H1 (cell line): ENCODE measurements around the gene DGKD. TPM values are rescaled to one million over a fixed set of nuclear protein-coding genes. Genes with fewer than 3 reads are reported as not detected.

Experiments used
- ATF2 ChIP-seq: IDR thresholded peaks from 2 replicates; pipeline ENCODE4 v1.6.1; 2012; ENCODE audit warnings: low read length, inconsistent platforms
- BCL11A ChIP-seq, 2 experiments: IDR thresholded peaks; one replicate each; pipeline ENCODE4 v1.6.1; 2011; ENCODE audit warnings: low read depth in 2 of 2, low read length in 2 of 2, mild to moderate bottlenecking in 2 of 2
- CHD7 ChIP-seq: fragments of 300-600 bp; sonication (generic); IDR thresholded peaks from 2 replicates; pipeline ENCODE4 v1.7.1; 2012; ENCODE audit warnings: low read length, moderate library complexity, mild to moderate bottlenecking, inconsistent platforms; ENCODE audit not compliant: insufficient replicate concordance
- CTBP2 ChIP-seq: IDR thresholded peaks from 2 replicates; pipeline ENCODE4 v1.7.0; 2011; ENCODE audit warnings: borderline replicate concordance, mild to moderate bottlenecking, moderate library complexity, mixed read lengths, low read length; ENCODE audit not compliant: insufficient read depth, insufficient read length
- HDAC2 ChIP-seq, 2 experiments: fragments of 300-600 bp in 1 of 2; sonication (generic) in 1 of 2; IDR thresholded peaks; 2 replicates each; pipeline ENCODE4 v1.6.1; 2011 to 2012; ENCODE audit warnings: low read depth in 2 of 2, low read length in 2 of 2, mild to moderate bottlenecking in 2 of 2, moderate library complexity in 2 of 2, borderline replicate concordance in 1 of 2, inconsistent platforms in 1 of 2
- NANOG ChIP-seq: IDR thresholded peaks from 2 replicates; pipeline ENCODE4 v1.6.1; 2011; ENCODE audit warnings: low read length, low read depth, mild to moderate bottlenecking, inconsistent platforms; ENCODE audit not compliant: insufficient read depth, poor library complexity, severe bottlenecking
- polyA plus RNA-seq, 7 experiments: library from polyadenylated mRNA; depleted of rRNA in 3 of 7; stranded (reverse) in 5 of 7; unstranded in 2 of 7; fragments of >200 nt in 5 of 7; fragments of 200-250 nt in 2 of 7; gene quantifications; 1 replicate in 5 of 7; 2 replicates in 1 of 7; 4 replicates in 1 of 7; pipeline versions ENCODE4 v1.2.1 to v1.2.3, GENCODE V29; 2011 to 2013; ENCODE audit warnings: missing spikeins in 2 of 7, mixed read lengths in 2 of 7
- total RNA-seq: library from RNA; stranded (reverse); fragmentation: NEBNext Ultra II Directional; extraction: Animal tissue kit (Norgen Biotek cat#: 25700); gene quantifications from 2 replicates; pipeline ENCODE4 v1.2.1, GENCODE V29; 2021

DGKD gene
- total and polyA plus RNA-seq, 2 of the 8 experiments (the other 6 are each of a cell fraction or from before 2014, with no cell fraction given) = 7.7 to 30.9 TPM

- TF ChIP-seq CHD7 (peak; percentile 43), NANOG (peak; percentile 89), ATF2 (peak; percentile 77; the same call in 1 of the 2 replicates), HDAC2 (IDR thresholded peaks at IDR 0.05; ENCODE audit: borderline replicate concordance in 1 of 2, low read depth in 2 of 2, low read length in 2 of 2) (peak in 1 of 2 experiments; percentile 96; a peak in 2 of 4 replicates), BCL11A (IDR thresholded peaks at IDR 0.05; ENCODE audit: low read depth in 2 of 2, low read length in 2 of 2) (peak; percentile 7 to 34), CTBP2 (peak; percentile 86)
These were observed 24.7 kb upstream of the DGKD start (continued) for GRCh38 chr2:233329489-233330135.
